ENCODE results near the gene TMEM63A.
"Not testable (repeated sequence)": the region's sequence is repeated elsewhere in the genome, so short reads cannot be mapped to it uniquely, and the experiment has no call there.

The TMEM63A gene

DNA sequence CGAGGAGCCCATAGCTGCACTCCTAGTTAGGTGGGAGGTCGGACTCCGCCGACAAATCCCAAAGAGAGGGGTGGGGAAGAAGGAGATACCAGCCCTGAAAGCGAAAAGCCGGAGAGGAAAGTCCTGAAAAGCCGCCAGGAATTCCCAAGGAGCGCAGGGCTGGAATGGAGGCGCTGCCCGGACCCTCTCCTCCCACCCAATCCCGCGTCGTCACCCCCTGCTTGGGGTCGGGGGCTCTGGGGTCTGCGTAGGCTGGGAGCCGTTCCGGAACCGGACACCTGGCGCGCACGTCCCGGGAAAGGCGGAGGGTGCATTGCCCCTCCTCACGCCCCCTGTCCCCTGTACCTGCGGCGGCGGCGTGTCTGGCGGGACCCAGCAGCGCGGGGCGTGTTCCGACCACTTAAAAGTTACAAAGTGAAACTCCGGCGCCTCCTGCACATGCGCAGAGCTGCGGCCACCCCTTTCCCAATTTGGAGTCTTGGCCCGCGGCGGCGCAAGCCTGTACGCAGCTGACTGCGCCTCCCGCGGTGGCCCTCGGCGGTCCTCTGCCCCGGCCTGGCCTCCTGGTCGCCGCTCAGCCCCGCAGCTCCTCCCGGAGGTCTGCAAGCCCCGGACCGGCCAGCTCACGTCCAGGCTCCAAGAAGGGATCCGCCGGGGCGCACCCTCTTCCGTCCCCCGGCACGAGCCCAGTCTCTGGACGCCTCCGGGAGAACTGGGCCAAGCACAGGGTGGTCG lies at the start of gene TMEM63A:
TMEM63A (minus strand) TSS at position 422 of the 735 bp plus-strand sequence. CDS start 4,800 bp downstream, outside the sequence.
- DNase-seq: peak; percentile 90

DNA sequence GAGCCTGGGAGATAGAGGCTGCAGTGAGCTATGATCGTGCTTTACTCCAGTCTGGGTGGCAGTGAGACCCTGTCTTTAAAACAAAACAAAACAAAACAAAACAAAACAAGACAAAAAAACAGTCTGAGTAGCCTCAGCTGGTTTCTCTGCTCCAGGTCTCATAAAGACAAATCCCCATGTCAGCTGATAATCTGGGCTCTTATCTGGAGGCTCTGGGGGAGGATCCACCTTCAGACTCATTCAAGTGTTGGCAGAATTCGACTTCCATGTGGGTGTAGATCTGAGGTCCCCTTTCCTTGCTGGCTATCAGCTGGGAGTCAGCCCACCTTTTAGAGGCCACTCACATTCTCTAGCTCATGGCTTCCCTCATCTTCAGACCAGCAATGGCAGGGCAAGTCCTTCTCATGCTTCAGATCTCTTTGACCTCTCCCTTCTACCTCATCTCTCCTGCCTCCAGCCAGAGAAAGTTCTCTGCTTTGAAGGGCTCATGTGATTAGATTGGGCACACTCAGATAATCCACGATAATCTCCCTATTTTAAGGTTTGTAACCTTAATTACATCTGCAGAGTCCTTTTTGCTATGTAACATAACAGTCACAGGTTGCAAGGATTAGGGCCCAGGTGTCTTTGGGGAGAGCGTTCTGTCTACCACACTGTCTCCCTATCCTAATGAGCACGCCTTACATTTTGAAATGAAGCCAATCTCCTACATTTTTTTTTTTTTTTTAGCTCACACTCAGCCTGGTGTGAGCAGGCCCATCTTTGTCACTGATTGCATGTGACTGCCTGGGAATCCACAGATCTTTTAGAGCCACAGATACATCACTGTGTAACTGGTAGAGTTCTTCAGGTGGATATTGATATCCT lies 49.3 kb upstream of the TMEM63A start:
- no peak for DNase-seq

DNA sequence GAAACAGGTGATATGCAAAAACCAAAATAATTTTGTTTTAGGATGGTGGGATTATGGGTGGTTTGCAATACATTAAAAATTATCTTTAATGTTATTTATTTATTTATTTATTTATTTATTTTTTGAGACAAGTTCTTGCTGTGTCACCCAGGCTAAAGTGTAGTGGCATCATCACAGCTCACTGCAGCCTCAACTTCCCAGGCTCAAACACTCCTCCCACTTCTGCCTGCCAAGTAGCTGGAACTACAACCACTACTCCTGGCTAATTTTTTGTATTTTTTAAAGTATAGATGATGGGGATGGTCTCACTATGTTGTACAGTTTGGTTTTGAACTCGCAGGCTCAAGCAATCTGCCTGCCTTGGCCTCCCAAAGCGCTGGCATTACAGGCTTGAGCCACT lies 48.4 kb upstream of the TMEM63A start:
- DNase-seq: no peak

DNA sequence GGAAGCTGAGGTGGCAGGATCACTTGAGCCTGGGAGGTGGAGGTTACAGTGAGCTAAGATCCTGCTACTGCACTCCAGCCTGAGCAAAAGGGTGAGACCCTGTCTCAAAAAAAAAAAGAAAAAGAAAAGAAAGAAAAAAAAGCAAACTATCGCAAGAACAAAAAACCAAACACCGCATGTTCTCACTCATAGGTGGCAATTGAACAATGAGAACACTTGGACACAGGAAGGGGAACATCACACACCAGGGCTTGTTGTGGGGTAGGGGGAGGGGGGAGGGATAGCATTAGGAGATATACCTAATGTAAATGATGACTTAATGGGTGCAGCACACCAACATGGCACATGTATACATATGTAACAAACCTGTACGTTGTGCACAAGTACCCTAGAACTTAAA lies 47.3 kb upstream of the TMEM63A start:
- not testable (repeated sequence) for DNase-seq

DNA sequence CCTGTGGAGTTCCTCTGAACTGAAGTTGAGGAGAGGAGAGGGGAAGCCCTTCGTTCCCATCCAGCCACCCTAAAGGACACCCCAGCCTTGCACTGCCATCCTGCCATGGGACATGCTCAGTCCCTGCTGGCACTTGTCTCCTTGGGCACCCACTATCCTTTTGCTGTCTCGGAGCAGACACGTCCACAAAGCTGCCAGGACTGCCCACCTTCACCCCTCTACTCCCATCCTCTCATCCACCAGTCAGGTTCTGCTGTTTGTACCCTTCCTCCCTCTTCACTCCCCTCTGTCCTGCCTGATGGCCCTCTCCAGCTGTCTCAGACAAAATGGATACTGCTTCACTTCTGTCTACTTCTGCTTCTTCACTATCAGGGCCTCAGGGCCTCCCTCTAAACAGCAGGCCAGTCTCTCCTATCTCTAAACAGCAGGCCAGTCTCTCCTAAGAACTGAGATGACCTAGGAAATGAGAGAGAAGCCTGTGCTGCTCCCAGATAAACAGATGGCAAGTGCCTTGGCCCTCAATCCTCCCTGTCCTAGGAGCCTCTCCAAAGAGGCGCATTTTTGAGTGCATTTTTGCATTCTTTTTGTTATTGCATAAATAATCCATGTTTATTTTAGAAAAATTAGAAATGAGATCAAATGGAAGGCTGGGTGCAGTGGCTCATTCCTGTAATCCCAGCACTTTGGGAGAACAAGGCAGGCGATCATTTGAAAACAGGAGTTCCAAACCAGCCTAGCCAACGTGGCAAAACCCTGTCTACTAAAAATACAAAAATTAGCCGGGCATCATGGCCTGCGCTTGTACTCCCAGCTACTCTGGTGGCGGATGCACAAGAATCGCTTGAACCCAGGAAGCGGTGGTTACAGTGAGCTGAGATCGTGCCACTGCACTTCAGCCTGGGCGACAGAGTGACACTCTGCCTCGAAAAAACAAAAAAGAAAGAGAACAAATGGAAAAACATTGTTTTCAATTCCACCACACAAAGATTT lies 46.3 kb upstream of the TMEM63A start:
- DNase-seq: no peak

DNA sequence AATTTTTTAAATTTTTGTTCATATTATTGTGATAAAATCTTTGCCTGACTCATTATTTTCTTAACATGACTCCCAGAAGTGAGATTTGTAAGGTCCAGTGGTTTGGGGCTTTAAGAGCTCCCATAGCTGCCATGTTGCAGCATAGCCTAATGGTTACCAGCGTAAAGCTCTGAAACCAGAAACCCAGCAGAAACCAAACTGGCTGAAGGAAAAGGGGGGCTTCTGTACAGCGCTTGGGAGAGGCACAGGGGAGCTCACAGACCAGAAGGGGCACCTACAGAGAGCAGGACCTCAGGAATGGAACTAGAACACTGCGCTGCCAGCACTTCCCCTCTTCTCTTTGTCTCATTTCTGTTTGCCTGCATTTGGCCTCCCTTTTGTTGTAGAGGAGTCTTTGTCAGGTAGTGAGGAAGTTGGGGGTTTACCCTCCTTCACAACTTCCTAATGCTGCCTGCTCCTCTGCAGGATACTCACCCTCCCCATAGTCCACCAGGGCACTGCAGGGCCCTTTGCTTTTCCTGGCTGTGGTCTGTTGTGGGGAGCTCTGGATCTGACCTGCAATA lies 44.5 kb upstream of the TMEM63A start:
- DNase-seq: no peak

DNA sequence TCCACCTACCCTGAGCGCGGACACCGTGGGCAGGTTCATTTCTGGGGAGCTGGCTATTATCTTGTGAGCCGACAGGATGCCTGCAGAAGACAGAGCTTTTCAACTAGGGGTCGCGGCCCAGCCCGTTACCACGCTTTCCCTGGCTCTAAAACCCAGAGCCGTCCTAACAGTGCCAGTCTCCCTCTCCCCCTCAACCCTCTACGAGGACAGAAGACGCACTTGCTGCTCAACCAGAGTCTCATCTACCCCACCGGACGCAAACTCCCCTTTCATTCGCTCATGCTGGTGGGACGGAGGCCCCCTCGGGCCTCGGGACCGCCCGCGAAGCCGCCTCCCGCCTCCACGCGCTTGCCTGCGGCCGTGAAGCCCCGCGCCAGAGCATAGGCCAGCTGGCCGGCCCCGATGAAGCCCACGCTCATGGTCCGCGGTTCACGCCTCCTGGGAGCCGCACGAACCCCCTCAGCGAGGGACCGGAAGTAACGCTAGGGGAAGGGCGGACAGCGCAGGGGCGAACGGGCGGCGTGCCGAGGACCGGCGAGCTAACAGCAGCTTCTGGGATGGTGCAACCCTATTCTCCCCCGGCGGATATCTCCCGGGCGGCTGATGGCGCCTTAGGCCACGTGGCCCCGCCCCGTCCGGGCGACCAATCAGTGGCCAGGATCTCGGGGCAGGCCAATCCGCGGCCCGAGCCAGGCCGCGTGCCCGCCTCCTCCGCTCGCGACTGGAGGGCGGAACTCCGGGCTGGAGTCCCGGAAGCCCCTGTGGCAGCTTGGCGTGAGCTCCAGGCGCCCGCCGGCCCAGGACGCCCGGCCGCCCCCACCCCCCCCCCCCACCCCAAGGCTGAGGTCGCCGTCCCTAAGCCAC lies 41.7 kb upstream of the TMEM63A start, which contains the start of gene PYCR2:
PYCR2 (minus strand) TSS at position 559 of the 864 bp plus-strand sequence; CDS start at position 419, 140 bp downstream.
- DNase-seq: peak; percentile 93

DNA sequence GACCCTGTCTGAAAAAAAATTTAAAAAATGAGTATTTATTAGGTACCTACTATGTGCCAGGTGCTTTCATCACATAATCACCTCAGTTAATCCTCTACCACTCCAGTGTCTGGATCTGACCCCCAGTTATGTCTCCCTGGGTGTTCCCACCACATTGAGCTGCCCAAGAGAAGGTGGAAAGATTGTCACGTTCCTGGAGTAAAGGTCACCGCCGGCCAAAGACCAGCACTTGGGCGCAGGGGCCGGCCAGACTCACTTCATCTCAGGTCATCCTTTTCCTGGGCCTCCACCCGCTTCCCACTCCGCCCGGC lies 41.2 kb upstream of the TMEM63A start:
- DNase-seq: no peak

DNA sequence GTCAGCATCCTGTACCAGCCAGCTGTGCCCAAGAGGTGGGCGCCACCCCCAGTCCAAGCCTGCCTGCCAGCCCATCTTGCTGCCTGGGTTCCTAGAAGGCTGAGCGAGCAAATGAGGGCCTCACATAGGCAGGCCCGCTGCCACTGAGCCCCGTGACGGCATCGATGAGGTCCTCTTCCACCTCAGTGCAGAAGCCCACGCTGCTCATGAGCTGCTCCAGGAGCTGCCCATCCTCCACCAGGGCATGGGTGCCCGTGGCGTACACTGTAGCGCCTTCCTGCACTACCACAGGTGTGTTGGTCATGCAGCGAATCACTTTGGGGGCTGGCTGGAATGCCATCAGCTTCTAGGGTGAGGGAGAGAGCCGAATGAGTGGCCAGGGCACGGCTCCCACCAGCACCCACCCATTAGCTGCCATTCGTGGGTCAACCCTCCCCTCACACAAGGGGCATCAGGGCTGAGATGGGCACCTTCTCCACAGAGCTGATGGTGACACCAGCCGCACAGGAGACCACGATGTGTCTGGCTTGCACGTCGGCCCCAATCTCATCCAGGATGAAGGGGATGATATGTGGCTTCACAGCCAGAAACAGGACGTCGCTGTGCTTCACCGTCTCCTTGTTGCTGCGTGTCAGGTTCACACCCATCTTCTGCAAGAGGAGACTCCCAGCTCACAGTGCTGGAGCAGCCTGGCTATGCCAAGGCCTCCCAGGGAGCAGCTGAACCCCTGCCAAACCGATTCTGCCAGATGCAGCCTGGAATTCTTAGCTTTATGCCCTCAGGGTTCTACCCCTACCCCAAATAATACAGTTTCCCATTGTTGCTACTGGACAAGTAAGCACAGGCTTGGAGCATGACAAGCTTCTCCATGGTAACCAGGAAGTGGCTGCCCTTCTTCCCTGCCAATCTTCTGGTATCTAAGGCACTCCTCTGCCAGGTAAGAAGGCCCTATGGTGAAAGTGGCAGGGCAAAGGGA lies 39.8 kb upstream of the TMEM63A start:
- no peak for DNase-seq

DNA sequence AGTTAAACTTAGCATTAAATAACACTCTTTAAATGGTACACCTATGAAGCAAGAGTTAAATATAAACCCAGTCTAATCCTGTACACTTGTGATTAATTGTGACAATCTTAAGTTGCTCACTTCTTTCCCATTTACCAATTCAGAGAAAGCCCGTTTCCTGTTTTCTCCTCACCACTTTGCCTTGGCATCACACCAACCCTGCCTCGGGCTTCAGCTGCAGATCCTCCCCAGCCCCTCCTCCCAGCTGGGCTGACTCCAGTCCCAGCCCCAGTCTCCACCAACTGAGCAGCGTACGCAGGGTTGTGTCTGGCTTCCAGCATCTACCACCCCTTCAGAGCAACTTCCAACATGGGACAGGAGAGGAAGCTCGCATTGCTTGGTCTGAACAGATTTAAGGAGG lies 37.7 kb upstream of the TMEM63A start:
- no peak for DNase-seq

DNA sequence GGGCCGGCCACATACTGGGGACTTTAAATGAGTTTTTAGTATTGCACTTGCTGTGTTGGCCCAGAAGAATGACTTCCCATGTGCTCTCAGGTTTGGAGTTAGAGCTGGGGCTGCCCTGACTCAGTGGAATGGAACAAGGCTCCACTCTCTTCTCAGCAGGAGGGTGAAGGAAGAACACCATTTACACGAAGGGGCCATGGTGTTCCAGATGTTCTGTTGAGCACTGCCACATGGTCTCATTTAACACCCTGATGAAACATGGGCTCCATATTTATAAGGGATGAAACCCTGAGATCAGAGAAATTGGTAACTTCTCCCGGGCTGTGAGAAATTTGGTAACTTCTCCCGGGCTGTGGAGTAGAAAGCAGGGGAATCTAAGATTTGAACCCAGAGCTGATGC lies 36.1 kb upstream of the TMEM63A start:
- no peak for DNase-seq

DNA sequence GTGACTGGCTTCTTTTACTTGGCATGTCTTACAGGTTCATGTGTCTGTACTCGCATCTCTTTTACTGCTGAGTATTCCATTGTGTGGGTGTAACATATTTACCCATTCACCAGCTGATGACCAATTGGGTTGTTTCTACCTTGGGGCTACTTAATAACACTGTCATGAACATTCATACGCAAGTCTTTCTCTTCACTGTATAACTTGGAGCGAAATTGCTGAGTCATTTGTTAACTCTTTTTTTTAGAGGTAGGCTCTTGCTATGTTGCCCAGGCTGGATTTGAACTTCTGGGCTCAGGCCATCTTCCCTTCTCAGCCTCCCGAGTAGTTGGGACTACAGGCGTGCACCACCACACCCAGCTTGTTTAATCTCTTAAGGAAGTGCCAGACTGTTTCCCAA lies 35.4 kb upstream of the TMEM63A start:
- DNase-seq: no peak

DNA sequence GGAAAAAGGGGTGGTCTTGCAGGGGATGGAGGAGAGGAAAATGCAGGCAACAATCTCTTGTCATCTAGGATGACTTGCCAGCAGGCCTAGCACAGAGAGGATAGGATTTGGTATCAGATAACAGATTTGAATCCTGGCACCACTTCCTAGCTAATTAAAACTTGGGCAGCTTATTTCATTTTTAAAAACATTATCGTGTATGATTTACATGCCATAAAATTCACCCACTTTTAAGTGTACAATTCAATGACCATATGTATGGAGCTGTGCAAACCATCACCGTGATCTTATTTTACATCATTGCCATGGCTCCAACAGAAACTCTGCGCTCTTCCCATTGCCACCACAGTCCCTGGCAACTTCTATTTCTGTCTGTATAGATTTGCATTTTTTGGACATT lies 34.9 kb upstream of the TMEM63A start:
- no peak for DNase-seq

DNA sequence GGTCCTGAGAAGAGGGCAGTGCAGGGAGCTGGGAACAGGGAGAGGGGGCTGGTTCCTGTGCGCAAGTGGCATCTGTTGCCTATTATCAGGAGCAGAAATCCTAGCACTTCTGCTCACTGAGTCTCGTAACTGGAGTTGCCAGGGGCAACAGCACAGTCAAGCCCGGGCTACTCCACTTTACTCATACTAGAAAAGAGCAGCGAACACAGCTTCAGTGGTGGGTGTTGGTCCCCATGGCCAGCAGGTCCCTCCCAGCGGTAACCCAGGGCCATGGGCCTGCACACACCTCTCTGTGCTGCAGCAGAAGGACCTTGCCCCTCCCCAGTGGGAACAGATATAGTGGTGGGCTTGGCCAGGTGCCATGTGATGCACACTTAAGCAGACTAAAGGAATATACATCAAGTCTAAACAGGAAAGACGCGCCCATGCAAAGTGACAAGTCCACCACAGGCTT lies 33.4 kb upstream of the TMEM63A start:
- DNase-seq: no peak

DNA sequence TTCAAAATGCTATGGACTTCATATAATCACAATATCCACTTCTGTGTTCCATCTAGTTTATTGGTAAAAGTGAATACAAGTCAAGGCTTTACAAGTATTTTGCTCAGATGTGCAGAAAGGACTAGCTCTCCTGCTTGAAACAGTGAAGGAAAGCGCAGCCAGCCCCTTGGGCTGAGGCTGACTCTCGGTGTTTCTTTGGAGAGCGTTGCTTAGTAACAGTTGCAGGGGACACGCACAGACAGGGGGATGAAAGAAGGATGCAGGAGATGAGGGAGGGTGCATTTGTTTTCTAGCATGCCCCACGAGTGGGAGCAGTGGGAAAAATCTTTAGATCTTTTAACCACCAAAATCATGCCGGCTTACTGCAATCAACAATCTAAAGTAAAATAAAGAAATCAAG lies 32.8 kb upstream of the TMEM63A start:
- no peak for DNase-seq

DNA sequence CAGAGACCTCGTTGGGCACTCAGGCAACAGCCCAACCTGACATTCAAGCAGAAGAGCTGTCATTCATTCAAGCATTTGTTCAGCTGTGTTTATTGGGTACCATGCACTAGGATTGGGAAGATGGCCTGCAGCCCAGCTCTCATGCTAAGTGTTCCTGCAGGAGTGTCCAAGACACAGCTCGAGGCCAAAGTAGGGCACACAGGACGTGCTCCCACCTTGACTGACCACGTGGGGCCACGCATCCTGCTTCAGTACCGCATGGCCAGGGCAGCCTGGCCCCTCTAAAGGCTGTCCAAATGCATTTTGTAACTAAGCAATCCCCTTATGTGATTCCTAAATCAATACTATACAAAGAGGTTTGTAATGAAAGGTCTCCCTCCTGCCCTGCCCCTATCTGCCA lies 32.2 kb upstream of the TMEM63A start:
- DNase-seq: no peak

DNA sequence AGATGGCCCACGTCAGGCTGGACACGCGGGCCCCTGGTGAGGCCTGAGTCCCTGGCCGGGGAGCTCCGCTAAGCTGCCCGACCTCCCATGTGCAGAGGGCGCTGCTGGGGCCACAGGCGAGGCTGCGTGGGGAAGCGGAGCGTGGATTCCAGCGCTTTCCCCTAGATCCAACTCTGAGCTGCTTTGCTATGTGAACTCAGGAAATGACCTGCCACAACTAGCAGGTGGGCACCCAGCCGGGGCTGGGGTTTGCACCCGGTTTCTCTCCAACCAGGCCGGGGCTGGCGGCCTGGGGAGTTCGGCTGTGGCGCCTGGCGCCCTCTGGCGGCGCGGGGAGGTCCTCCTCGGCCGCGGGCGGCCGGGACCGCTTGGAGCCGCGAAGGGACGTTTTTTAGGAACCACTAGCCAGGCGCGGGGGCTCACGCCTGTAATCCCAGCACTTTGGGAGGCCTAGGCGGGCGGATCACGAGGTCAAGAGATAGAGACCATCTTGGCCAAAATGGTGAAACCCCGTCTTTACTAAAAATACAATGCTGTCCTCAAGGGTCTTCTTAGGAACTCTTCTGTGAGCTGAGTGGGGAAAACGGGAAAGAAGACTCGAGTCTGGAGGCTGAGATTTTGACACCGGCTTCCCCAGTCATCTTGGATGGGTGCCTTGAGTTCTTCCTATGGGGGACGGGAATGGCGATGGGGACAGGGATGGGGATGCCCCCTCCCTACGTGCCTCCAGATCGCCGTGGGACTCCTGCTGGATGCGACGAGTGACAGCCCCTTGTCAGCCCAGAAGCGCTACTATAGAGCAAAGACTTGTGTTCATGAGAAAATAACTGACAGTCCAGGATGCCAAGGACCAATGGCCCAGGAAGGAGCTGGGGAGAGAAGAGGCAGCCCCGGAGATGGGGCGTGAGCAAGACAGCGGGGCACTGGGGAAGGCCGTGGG lies 29.3 kb upstream of the TMEM63A start:
- peak; percentile 77 for DNase-seq

DNA sequence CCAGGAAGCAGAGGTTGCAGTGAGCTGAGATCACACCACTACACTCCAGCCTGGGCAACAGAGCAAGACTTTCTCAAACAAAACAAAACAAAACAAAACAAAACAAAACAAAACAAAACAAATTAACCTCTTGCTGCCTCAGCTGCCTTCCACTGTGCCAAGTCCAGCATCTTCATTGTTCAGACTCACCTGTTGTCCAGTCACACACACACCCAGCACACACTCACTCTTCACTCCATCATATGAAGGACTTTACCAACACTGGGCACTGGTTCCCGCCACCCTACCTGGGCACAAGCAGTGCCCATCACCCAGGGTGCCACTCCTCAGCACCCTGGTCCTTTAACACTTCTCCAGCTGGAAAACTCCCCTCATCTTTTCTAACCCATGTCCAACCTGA lies 27.3 kb upstream of the TMEM63A start:
- DNase-seq: no peak

DNA sequence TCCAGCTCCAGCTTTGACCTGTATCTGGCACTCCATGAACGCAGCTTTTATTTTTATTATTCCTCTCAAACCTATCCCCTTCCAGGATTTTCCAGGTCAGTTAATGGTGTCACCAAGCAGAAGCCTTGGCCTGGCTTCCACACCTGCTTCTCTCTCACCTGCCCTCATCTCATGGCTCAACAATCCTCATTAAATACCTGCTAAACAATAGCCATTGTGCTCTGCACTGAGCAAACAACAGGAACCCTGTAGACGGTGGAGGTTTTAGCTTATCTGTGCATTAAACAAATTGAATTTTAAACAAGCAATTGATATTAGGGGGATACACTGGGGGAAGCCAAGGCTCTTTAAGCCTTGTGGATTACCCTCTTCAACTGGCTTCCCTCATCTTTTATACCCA lies 26.6 kb upstream of the TMEM63A start:
- no peak for DNase-seq

Data from activated CD8-positive, alpha-beta memory T cell treated with anti-CD3 and anti-CD28 coated beads, Interleukin-2, amount 50 U/mL, for 4 hours (primary cell).